Glomerular visceral epithelial cell (primary cell): ENCODE measurements around the gene RNF213.
A peak's percentile ranks its signal among the peaks of the same experiment; 100 is the strongest.
"Not testable (repeated sequence)": the region's sequence is repeated elsewhere in the genome, so short reads cannot be mapped to it uniquely, and the experiment has no call there.

Source experiments
- DNase-seq: peaks from one replicate; pipeline ENCODE4 v3.0.0-alpha.2; 2016; ENCODE audit errors: extremely low spot score

The RNF213 gene

DNA sequence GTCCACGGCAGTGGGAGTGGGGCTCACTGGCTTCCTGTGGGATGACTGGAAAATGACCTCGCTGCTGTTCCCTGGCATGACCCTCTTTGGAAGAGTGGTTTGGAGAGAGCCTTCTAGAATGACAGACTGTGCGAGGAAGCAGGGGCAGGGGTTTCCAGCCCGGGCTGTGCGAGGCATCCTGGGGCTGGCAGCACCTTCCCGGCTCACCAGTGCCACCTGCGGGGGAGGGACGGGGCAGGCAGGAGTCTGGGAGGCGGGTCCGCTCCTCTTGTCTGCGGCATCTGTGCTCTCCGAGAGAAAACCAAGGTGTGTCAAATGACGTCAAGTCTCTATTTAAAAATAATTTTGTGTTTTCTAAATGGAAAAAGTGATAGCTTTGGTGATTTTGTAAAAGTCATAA lies 7.8 kb upstream of the RNF213 start:
- peak; percentile 66 for DNase-seq

DNA sequence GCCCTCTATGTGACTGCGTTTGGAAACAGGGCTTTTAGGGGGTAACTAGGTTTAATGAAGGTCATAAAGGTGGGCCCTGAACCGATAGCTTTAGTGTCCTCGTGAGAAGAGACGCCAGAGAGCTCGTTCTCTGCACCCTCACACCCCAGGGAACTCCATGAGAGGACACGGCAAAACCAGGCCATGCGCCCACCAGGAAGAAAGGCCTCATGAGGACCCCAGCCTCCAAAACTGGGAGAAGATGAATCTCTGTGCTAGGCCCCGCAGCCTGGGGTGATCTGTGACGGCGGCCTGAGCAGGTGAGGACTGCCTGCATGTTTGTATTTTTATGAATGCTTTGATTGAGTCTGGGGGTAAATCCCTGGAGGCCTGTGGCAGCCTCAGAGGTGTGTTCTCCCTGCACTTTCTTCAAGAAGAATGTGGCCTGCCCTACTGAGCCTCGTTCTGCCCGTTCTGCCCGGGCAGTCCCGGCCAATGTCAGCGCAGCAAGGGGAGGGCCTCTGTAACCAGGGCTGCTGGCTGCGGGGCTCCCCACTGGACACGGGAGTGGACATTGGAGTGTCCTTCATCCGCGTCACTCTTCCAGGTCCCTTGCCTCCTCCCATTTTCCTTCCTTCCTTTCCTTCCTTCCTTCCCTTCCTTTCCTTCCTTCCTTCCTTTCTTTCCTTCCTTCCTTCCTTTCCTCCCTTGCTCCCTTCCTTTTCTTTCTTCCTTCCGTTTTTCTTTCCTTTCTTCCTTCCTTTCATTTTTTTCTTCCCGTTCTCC lies 6.8 kb upstream of the RNF213 start:
- peak; percentile 61 for DNase-seq

DNA sequence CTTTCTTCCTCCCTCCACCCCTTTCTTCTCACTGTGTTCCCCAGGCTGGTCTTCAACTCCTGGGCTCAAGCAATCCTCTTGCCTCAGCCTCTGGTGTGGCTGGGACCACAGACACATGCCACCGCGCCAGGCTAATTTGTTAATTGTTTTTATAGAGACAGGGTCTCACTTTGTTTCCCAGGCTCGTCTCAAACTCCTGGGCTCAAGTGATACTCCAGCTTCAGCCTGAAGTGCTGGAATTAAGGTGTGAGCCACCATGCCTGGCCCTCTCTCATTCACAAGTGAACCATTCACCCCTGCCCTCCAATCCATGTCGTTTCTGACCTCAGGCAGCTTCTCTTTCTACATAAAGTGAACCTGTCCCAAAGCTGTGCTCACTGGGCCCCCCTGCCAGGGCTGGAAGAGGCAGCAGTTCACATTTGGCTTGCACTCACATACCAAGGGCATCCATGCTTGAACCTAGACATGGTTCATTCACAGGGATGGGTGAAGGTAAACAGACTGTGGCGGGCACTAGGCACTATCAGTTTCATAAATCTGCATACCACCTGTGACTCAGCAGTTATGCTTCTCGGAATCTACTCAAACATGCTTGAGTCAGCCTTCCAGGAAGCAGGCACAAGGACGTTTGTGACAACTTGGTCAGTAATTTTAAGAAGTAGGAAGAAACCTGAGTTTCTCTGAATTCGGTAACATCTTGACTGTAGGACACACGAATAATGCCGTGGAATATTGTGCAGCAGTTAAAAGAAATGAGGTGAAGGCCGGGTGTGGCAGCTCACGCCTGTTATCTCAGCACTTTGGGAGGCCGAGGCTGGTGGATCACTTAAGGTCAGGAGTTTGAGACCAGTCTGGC lies 6.0 kb upstream of the RNF213 start:
- DNase-seq: peak; percentile 97

DNA sequence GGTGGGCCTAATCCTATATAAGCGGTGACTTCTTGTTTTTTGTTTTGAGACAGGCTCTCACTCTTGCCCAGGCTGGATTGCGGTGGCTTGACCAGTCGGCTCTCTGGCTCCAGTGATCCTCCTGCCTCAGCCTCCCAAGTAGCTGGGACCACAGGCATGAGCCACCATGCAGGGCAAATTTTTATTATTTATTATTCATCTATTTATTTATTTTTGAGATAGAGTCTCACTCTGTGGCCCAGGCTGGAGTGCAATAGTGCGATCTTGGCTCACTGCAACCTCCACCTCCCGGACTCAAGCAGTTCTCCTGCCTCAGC lies 4.7 kb upstream of the RNF213 start:
- DNase-seq: no peak

DNA sequence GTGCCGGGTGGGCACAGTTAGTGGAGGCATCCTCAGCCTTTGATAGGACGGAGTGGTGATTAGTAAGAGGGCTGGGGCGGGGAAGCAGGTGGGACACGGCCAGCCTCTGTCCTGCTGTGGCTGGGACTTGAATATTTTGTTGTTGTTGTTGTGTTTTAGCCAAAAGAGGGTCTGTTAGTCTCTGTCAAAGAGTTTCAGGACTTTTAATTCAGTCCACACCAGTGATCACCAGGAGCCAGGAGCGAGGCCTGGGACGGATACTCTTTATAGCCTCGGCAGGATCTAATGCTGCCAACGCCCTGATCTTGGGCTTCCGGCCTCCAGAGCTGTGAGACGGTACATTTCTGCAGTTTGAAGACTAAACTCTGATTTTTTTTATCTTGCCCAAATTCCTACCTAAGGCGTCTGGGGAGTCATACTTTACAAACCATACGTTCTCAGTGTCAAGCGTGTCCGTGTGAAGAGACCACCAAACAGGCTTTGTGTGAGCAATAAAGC lies 2.9 kb upstream of the RNF213 start:
- DNase-seq: no peak

DNA sequence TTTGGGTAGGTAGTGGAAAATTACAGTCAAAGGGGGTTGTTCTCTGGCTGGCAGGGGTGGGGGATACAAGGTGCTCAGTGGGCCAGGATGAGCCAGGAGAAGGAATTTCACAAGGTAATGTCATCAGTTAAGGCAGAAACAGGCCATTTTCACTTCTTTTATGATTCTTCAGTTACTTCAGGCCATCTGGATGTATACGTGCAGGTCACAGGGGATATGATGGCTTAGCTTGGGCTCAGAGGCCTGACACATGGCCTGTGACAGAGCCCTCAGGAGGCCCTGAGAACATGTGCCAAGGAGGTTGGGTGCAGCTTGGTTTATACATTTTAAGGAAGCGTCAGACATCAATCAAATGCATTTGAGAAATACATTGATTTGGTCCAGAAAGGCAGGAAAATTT lies 2.4 kb upstream of the RNF213 start:
- not testable (repeated sequence) for DNase-seq

DNA sequence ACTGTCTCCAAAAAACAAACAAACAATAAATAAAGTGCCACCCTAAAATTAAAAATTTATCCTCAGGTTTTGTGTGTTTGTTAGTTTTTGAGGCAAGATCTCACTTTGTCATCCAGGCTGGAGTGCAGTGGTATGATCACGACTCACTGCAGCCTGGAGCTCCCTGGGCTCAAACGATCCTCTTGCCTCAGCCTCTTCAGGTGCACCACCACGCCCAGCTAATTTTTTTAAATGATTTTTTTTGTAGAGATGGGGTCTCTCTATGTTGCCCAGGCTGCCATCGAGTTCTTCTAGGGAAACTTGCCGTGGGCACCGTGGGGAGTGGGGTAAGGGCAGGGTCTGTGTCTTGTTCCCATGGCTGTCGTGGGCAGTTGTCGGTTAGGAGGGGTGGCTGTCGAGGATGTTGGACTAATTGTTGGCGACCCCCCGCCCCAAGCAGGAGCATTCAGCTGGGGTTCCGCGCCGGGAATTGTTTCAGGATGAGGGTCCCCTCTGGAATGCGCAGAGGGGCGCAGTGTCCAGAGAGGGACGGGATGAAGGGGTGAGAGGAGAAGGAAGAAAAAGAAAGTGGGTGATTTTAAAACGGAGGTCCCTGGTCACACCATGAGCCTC lies 1.1 kb upstream of the RNF213 start:
- DNase-seq: no peak

DNA sequence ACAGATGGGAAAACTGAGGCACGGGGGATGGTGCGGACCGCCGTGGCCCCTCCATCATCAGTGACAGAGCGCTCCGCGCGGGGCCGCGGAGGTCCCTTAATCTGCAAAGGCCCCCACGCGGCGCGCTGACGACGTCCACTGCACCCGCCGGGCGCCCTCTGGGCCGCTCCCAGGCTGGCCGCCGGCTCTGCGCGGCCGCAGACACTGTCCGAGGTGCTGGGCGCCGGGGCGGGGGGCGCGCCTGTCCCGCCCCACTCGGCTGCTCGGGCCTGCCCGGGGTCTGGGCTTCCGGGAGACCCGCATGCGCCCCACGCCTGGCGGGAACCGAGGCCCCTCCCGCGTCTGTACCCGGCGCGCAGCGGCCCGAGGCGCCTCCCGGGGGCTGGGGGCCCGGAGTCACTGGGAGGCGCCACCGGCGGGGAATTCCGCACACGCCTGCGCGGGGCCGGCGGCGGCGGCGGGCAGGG lies 550 bp upstream of the RNF213 start:
- DNase-seq: peak; percentile 88

DNA sequence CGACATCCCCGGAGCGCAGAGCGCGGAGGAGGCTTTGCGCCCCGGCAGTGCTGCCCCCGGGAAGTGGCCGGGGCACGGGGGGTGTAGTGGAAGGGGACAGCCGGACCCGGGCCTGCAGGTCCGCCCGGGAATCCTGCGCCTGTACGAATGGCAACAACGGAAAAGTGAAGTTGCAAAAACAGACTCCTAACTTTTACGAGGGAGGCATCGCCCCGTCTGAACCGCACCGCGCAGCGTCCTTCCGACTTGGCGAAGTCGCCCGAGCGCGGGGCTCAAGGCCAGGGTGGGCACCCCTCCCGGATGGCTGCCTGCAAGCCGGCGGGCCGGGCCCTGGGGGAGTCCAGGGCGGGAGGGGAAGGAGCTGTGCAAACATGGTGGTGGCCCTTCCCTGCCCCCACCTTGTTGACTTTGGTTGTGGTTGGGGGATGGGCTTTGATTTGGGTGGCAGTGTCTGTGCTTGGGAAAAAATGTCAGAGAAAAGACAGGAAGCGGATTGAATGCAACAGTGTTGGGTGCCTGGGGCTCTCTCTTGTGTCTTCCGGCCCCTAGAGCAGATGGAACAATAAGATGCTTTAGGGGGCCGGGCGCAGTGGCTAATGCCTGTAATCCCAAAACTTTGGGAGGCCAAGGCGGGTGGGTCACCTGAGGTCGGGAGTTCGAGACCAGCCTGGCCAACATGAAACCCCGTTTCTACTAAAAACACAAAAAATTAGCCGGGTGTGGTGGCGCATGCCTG lies 675 bp downstream of the RNF213 start:
- DNase-seq: peak; percentile 54

DNA sequence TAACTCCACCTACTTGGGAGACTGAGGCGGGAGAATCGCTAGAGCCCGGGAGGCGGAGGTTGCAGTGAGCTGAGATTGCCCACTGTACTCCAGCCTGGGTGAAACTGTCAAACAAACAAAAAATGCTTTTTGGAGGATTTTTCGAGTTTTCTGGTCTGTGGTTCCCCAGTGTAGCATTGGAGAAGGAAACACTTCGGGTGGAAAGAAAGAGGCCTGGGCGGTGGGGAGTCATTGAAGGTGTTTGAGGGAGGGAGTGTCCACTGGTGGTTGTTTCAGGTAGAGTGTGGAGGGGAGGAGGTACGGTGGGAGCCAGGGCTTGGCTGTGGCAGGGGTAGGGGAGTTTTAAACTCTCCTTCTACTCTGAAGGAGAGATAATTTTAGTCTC lies 1.2 kb downstream of the RNF213 start:
- DNase-seq: no peak

DNA sequence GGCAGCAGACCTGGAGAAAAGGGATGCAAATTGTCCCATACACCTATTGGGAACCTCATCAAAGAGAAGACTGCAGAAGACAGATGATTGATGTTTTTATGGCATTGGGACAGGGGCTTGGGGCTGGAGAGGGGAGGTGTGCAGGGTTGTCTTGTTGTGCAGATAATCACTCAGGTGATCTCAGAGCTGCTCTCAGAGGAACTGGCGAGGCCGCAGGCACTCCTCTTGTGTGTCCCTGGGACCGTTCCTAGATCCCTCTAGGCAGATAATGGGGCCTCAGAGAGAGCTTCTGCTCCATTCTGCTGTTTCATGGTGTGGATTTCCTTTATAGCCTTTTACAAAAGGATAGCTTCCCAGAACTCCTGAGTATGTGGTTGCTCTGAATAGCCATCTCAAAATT lies 1.6 kb downstream of the RNF213 start:
- no peak for DNase-seq

DNA sequence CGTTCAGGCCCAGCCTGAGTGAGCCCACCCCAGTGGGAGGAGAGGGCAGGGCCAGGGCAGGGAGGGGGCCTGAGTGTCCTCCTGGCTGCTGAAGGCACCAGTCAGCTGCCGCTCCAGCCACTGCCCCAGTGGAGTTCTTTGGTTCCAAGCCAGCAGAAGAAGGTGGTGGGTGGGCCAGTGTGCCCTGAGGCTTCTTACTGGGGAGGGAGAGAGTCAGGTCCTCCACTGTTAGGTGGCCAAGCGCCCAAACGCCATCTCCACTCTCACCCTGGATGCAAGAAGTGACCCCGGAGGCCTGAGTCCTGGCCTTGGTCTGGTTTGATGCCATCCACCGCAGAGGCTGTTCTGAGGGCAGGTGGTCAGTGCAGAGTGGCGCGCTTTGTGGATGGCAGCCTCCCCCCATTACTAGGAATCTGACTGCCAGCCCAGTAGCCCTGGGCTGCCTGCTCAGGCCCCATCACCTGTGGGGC lies 2.2 kb downstream of the RNF213 start:
- no peak for DNase-seq

DNA sequence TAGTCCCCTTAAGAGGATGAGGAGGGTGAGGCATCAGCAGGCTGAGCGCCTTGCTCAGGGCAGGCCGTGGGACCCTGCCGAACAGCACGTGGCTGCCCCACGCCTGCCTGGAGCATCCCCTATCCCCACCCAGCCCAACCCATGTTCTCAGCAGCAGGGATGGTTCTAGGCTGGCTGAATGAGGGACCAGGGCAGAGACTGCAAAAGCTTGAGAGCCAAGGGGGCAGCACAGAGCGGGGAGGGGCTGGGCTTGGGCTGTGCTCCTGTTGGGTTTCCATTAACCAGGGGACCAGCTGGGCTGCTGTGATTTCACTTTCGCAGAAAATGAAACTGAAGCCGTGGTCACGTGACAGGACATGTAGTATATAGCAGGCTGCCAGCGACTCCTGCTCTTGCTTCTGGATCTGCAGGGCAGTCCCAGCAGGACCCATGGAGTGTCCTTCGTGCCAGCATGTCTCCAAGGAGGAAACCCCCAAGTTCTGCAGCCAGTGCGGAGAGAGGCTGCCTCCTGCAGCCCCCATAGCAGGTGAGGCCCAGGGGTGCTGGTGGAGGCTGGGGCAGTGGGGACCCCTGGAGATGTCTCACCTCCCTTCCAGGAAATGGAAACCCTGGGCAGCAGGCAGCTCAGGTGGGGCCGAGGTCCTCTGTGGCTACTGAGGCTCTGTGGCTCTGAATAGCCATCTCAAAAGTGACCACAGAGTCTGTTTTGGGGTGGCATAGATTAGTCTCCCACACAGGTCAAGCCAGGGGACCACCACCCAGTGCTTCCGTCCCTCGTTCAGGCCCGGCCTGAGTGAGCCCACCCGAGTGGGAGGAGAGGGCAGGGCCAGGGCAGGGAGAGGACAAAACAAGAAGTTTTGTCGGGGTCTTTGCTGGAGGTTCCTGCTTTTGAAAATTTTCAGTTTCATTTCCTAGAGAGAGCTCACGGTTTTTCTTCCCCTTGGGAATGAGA lies 2.9 kb downstream of the RNF213 start:
- peak; percentile 96 for DNase-seq

DNA sequence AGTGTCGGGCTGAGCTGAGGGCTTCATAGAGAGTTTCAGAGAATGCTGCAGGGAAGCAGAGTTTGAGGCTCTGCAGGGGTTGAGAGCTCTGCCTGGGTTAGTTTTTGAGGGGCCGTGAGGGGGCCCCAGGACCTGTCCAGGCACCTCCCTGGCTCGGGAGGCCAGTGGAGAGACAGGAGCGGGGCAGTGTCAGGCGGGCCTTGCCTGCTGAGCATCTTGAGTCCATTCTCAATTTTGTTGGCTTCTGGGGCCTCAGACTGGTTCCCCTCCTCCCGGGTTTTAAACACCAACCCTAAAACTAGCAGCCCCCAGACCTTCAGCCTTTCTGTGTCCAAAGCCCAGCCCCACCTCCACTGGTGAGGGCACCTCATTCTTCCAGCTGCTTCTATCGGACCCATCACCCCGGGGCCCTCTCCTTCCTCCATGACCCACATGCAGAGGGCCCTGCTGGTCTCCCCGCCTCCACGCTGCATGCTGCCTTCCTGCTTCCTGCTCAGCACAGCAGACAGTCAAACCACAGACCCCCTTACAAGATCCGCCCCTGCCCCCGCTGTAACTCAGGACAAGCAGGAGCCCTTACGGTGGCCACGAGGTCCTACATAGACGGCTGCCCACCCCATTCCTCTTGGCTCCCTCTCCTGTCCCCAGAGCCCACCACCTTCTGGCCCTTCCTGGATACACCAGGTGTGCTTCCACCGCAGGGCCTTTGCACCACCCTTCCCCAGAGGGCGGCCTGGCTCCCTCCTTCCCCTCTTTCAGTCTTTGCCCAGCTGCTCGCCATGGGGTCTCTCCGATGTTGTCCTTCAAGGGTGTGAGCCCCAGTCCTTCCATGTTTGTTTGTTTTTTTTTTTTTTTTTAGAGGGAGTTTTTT lies 3.8 kb downstream of the RNF213 start:
- no peak for DNase-seq

DNA sequence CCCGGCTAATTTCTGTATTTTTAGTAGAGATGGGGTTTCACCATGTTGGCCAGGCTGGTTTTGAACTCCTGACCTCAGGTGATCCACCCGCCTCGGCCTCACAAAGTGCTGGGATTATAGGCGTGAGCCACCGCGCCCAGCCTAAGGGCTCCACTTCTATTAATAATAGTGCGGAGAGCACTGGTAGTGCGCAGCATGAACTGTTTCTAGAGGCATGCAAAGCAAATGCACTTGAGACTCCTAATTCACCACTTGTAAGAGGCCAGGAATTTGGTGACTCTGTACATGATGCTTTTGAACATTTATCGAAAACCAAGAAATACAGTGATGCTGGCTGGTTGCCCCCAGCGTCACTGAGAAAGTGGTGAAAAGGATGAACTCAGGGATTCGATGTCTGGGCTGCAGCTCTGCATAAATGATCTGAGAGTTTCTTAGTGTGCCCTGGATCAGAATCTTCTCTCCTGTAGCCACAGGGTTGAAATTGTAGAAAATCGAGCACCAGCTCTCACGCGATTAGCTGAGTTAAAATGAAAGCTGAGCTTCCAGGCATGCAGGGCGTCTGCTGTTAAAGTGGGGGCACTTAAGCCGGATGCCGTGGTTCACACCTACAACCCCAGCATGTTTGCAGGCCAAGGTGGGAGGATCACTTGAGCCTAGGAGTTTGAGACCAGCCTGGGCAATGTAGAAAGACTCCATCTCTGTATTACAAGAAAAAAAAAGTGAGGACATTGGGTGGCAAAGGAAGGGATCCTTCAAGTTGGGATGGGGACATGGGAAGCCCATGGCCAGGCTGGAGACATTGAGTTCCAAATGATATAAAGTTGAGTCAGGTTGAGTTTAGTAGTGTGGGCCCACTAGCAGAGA lies 4.8 kb downstream of the RNF213 start:
- DNase-seq: no peak

DNA sequence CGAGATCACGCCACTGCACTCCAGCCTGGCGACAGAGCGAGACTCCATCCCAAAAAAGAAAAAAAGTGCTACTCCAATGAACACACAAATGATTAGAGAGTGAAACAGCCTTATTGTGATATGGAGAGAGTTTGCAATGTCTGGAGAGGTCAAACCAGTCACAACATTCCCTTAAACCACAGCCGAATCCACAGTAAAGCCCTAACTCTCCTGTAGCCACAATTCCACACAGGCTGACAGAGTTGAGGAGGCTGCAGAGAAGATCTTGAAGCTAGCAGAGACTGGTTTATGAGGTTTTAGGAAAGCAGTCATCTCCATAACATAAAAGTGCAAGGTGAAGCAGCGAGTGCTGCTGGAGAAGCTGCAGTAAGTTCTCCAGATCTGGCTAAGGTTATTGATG lies 6.7 kb downstream of the RNF213 start:
- DNase-seq: no peak

DNA sequence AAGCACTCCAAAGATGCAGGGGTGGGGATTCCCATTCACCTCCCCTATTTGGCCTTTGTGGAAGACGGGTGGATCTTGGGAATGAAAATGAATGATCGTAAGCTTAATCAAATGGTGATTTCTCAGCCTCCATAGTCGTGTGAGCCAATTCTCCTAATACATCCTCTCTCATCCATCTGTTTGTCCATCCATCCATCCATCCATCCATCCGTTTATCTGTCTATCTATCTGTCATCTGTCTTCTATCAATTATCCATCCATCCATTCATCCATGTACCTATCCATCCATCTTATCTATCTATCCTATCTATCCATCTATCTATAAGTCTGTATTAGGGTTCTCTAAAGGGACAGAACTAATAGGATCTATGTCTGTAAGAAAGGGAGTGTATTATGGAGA lies 7.8 kb downstream of the RNF213 start:
- DNase-seq: no peak

DNA sequence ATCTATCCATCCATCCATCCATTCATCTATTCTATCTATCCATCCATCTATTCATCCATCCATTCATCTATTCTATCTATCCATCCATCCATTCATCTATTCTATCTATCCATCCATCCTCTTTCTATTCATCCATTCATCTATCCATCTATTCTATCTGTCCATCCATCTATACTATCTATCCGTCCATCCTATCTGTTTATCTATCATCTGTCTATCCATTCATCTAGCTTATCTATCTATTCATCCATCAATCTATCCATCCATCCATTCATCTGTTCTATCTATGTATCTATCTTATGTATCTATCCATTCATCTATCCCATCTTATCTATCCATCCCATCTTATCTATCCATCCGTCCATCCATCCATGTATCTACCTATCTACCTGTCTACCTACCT lies 8.8 kb downstream of the RNF213 start:
- no peak for DNase-seq

DNA sequence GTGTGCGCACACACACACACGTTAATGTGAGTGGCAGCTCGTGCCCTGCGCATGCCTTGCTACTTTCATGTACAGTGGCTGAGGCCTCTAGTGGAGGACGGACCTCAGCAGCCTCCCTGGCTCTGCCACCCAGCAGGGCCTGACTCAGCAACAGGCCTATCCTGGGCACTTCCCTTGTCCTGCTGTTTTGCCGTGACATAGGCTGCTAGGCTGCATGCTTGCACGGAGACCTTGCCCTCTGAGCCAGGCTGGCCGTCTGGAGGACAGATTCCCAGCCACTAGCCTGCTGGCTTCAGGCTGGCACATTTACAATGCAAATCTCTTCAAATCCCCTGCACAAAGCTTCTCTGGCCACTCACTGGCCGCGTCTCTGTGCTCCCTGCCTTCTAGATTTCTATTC lies 9.5 kb downstream of the RNF213 start:
- no peak for DNase-seq
